Endothelial cell of umbilical vein (primary cell): ENCODE measurements around the gene UPP1. TPM values are rescaled to one million over a fixed set of nuclear protein-coding genes. Genes with fewer than 3 reads are reported as not detected.

Experiments
- BruUV-seq: library from RNA; stranded (reverse); fragments of 400-500 nt; replicated peaks from 2 replicates; lab custom pipeline; 2021; lab: Mats Ljungman, UMichigan
- CTCF ChIA-PET: fragments of 300-600, 350-600 bp; sonication (Branson Sonifier 250); formaldehyde crosslinking; loops from one replicate; lab custom pipeline; 2021; ENCODE audit warnings: antibody characterized with exemption, inconsistent platforms; lab: Charles Lee
- POLR2A ChIA-PET: fragments of 300-600, 350-600 bp; sonication (Branson Sonifier 250); formaldehyde crosslinking; loops from one replicate; lab custom pipeline; 2021; ENCODE audit warnings: antibody characterized with exemption, inconsistent platforms; lab: Charles Lee
- DNase-seq: peaks from one replicate; pipeline ENCODE4 v3.0.0-alpha.2; 2011; ENCODE audit warnings: low read depth, low spot score
- FAIRE-seq: peaks from 2 replicates; lab custom pipeline; 2011; peaks lifted over from hg19 to GRCh38; lab: Jason Lieb, UNC
- H2AFZ ChIP-seq: 2 replicates; pipeline ENCODE4 v1.6.0; 2012; ENCODE audit warnings: low read depth, low read length, control low read depth, inconsistent platforms
- H3K27ac ChIP-seq: 2 replicates; pipeline ENCODE4 v1.5.1; 2011; ENCODE audit warnings: low read depth, mild to moderate bottlenecking, control low read depth, low read length, moderate library complexity; ENCODE audit not compliant: insufficient read depth
- H3K27me3 ChIP-seq, 2 experiments: 2 replicates each; pipeline versions ENCODE4 v1.6.0 to v1.6.1; 2011; ENCODE audit warnings: low read length in 2 of 2, mixed read lengths in 1 of 2; ENCODE audit not compliant: control insufficient read depth in 2 of 2, insufficient read depth in 2 of 2
- H3K36me3 ChIP-seq, 2 experiments: 2 replicates in 1 of 2; 3 replicates in 1 of 2; pipeline ENCODE4 v1.5.1; 2011; ENCODE audit warnings: low read length in 2 of 2, mild to moderate bottlenecking in 1 of 2, moderate library complexity in 1 of 2; ENCODE audit not compliant: control insufficient read depth in 2 of 2, insufficient read depth in 2 of 2; ENCODE audit errors: extremely low read depth in 1 of 2
- H3K4me1 ChIP-seq: 3 replicates; pipeline ENCODE4 v1.5.1; 2011; ENCODE audit warnings: mild to moderate bottlenecking, low read length; ENCODE audit not compliant: control insufficient read depth, insufficient read depth; ENCODE audit errors: extremely low read depth
- H3K4me2 ChIP-seq: 2 replicates; pipeline ENCODE4 v1.6.1; 2011; ENCODE audit warnings: low read length, control low read depth, mixed read lengths; ENCODE audit not compliant: insufficient read depth
- H3K4me3 ChIP-seq, 3 experiments: fragments of 200-600 bp in 1 of 3; sonication (generic), shearing (Covaris generic) in 1 of 3; replicated peaks in 1 of 3; 2 replicates each; pipeline ENCODE4 v1.5.1; 2011 to 2016; ENCODE audit warnings: control low read depth in 3 of 3, low read length in 3 of 3, mild to moderate bottlenecking in 2 of 3, inconsistent platforms in 1 of 3, low read depth in 1 of 3, moderate library complexity in 1 of 3; ENCODE audit not compliant: insufficient read depth in 1 of 3
- H3K79me2 ChIP-seq: 2 replicates; pipeline ENCODE4 v1.6.0; 2012; ENCODE audit warnings: low read length, inconsistent platforms; ENCODE audit not compliant: control insufficient read depth, insufficient read depth
- H3K9ac ChIP-seq: replicated peaks from 2 replicates; pipeline ENCODE3; 2011; ENCODE audit warnings: low read length, control low read depth; ENCODE audit not compliant: insufficient read depth; ENCODE audit errors: extremely low read depth
- H3K9me1 ChIP-seq: replicated peaks from 3 replicates; pipeline ENCODE4 v1.6.0; 2011; ENCODE audit warnings: mild to moderate bottlenecking, low read length; ENCODE audit not compliant: control insufficient read depth, insufficient read depth; ENCODE audit errors: extremely low read depth
- H3K9me3 ChIP-seq: replicated peaks from 2 replicates; pipeline ENCODE4 v1.5.1; 2012; ENCODE audit warnings: low read length, inconsistent platforms; ENCODE audit not compliant: control insufficient read depth, insufficient read depth
- H4K20me1 ChIP-seq: replicated peaks from 2 replicates; pipeline ENCODE3; 2011; ENCODE audit warnings: mild to moderate bottlenecking, low read length; ENCODE audit not compliant: control insufficient read depth, insufficient read depth; ENCODE audit errors: extremely low read depth
- CTCF ChIP-seq, 2 donors: IDR thresholded peaks; 1 replicate in 1 of 2; 2 replicates in 1 of 2; pipeline ENCODE4 v1.5.1; 2011; ENCODE audit warnings: low read length in 2 of 2, mild to moderate bottlenecking in 2 of 2, moderate library complexity in 2 of 2, control low read depth in 1 of 2, inconsistent platforms in 1 of 2, low read depth in 1 of 2; ENCODE audit not compliant: insufficient read depth in 1 of 2; ENCODE audit errors: extremely low read depth in 1 of 2
- EZH2 ChIP-seq: IDR thresholded peaks from 2 replicates; pipeline ENCODE4 v1.6.1; 2012; ENCODE audit warnings: borderline replicate concordance, low read depth, mild to moderate bottlenecking, moderate library complexity, low read length, inconsistent platforms; ENCODE audit not compliant: severe bottlenecking
- FOS ChIP-seq: IDR thresholded peaks from 2 replicates; pipeline ENCODE4 v1.6.1; 2011; ENCODE audit warnings: mild to moderate bottlenecking, low read length, moderate library complexity, borderline replicate concordance; ENCODE audit not compliant: insufficient read depth
- GATA2 ChIP-seq: IDR thresholded peaks from 2 replicates; pipeline ENCODE4 v1.7.0; 2011; ENCODE audit warnings: low read depth, mild to moderate bottlenecking, moderate library complexity, mixed read lengths, low read length; ENCODE audit not compliant: insufficient read length, insufficient read depth
- JUN ChIP-seq: IDR thresholded peaks from 2 replicates; pipeline ENCODE4 v1.6.1; 2011; ENCODE audit warnings: borderline replicate concordance, low read depth; ENCODE audit not compliant: insufficient read length, insufficient read depth
- MAX ChIP-seq: IDR thresholded peaks from 2 replicates; pipeline ENCODE4 v1.6.1; 2011; ENCODE audit not compliant: insufficient read depth, insufficient read length
- MYC ChIP-seq: IDR thresholded peaks from one replicate; pipeline ENCODE4 v1.6.1; 2011; ENCODE audit warnings: mild to moderate bottlenecking, low read depth, low read length
- POLR2A ChIP-seq: IDR thresholded peaks from 2 replicates; pipeline ENCODE4 v1.6.1; 2012; ENCODE audit warnings: low read depth, mild to moderate bottlenecking, control low read depth, low read length
- POLR2AphosphoS5 ChIP-seq: IDR thresholded peaks from 2 replicates; pipeline ENCODE4 v1.6.1; 2012; ENCODE audit warnings: low read depth, mild to moderate bottlenecking, control low read depth, low read length, moderate library complexity; ENCODE audit not compliant: insufficient read depth
- dilution Hi-C: fragments of 300-500 bp; cut with MboI; formaldehyde crosslinking; loops from one replicate; pipeline ENCODE4 v1.15.0; 2019; ENCODE audit warnings: low sequenced_read_pairs; ENCODE audit not compliant: extremely low pct_ligation_motif_present
- intact Hi-C: fragments of 100-400 bp; cut with micrococcal nuclease; formaldehyde crosslinking; loops from one replicate; pipeline ENCODE4 v1.10.0; 2022
- polyA plus RNA-seq, 4 experiments: library from polyadenylated mRNA; depleted of rRNA in 3 of 4; stranded (reverse) in 3 of 4; unstranded in 1 of 4; fragments of >200 nt; gene quantifications; 2 replicates each; pipeline versions ENCODE4 v1.2.1 to v1.2.3, GENCODE V29; 2011 to 2012; ENCODE audit warnings: missing spikeins in 1 of 4
- total RNA-seq: library from RNA; stranded (reverse); gene quantifications from 2 replicates; pipeline ENCODE4 v1.2.3, GENCODE V29; 2021

Gene UPP1
- total and polyA plus RNA-seq, 2 donors (not counting 3 experiments of a cell fraction or from before 2014, with no cell fraction given): 60.7 to 66.0 TPM

GRCh38 chr7:48046458-48046857 lies 42.6 kb upstream of the UPP1 start:
- CTCF ChIA-PET: no interaction called here
- H3K27ac ChIP-seq: no peak overlapping the region
- intact Hi-C loops (no loop called here), dilution Hi-C loops (no loop called here)
- no peak overlapping the region for H2AFZ ChIP-seq
- no peaks in the 10 kb centered on the region for H3K79me2 ChIP-seq
- H4K20me1 ChIP-seq: no peaks in the 10 kb centered on the region
- POLR2A ChIA-PET: no interaction called here
- H3K36me3 ChIP-seq: no peaks in the 10 kb centered on the region
- peaks cover 3% of the 10 kb centered on the region in 2 experiments for H3K27me3 ChIP-seq
- no peak overlapping the region for H3K4me3 ChIP-seq
- BruUV-seq: no TSS peak
- TF ChIP-seq FOS (no peak), POLR2A (no peak), JUN (no peak), GATA2 (no peak), MAX (no peak), CTCF (IDR thresholded peaks at IDR 0.05; ENCODE audit: extremely low read depth in 1 of 2, insufficient read depth in 1 of 2, low read depth in 1 of 2, low read length in 2 of 2) (no peak), EZH2 (no peak), MYC (no peak), POLR2AphosphoS5 (no peak)
- H3K9ac ChIP-seq: no peak overlapping the region
- no peak for FAIRE-seq
- H3K4me1 ChIP-seq: peaks cover 15% of the 10 kb centered on the region
- H3K9me3 ChIP-seq: no peaks in the 10 kb centered on the region
- DNase-seq: no peak
- no peak overlapping the region for H3K4me2 ChIP-seq
- H3K9me1 ChIP-seq: no peaks in the 10 kb centered on the region
